Cerebellar nuclear complex (tissue), 1 donor: Measurements from ENCODE around the gene TRH.
"Not testable (repeated sequence)": the region's sequence is repeated elsewhere in the genome, so short reads cannot be mapped to it uniquely, and the experiment has no call there.

Experiments used
- DNase-seq, 2 experiments: peaks; one replicate each; lab custom pipeline; 2025; lab: John Stamatoyannopoulos, UW

Gene TRH

GRCh38 chr3:130010556-130010955 lies 36.0 kb downstream of the TRH start:
- DNase-seq: no peak

GRCh38 chr3:130012108-130012507 lies 37.6 kb downstream of the TRH start:
- DNase-seq: not testable (repeated sequence)

- not testable (repeated sequence) for DNase-seq
These were observed 38.7 kb downstream of the TRH start for GRCh38 chr3:130013246-130013645.

GRCh38 chr3:130014526-130014925 lies 40.0 kb downstream of the TRH start:
- no peak for DNase-seq

- not testable (repeated sequence) for DNase-seq
These were observed 43.1 kb downstream of the TRH start for GRCh38 chr3:130017661-130018060.

GRCh38 chr3:130026146-130026829 lies 51.8 kb downstream of the TRH start:
- DNase-seq: not testable (repeated sequence)

GRCh38 chr3:130027437-130027836 lies 52.9 kb downstream of the TRH start:
- DNase-seq: not testable (repeated sequence)
